Inferior parietal cortex (tissue), 1 donor: ENCODE measurements around the gene PMEPA1.
A peak's percentile ranks its signal among the peaks of the same experiment; 100 is the strongest.

Source experiments
- DNase-seq: peaks from one replicate; pipeline ENCODE4 v3.0.0-alpha.2; 2016; ENCODE audit errors: extremely low spot score

The PMEPA1 gene

GRCh38 chr20:57736738-57737347, 27.0 kb upstream of the PMEPA1 start:
- DNase-seq: no peak

- DNase-seq: no peak
Measured at GRCh38 chr20:57735831-57736737, 26.3 kb upstream of the PMEPA1 start.

DNA sequence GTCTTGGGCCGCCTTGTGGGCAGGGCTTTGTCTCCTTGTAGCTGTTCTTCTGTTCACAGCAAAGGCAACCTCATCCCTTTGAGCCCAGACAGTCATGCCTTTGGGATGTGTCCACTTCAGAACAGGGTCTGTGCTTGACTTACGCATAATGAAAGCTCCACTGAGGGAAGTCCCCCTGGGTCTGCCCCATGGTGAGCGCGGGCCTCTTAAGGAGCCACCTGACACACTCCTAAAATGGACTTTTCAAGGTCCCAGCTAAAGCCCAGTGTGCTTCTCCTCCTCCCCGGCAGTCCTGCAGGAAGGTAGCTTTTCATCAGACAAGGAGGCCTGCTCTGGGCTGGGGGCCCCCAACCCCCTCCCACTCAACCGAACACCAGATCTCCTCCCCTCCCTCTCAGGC, 24.9 kb upstream of the PMEPA1 start:
- DNase-seq: no peak

- DNase-seq: no peak
Measured at GRCh38 chr20:57732226-57732625, 22.4 kb upstream of the PMEPA1 start.

GRCh38 chr20:57728762-57729161, 18.9 kb upstream of the PMEPA1 start:
- DNase-seq: no peak

DNA sequence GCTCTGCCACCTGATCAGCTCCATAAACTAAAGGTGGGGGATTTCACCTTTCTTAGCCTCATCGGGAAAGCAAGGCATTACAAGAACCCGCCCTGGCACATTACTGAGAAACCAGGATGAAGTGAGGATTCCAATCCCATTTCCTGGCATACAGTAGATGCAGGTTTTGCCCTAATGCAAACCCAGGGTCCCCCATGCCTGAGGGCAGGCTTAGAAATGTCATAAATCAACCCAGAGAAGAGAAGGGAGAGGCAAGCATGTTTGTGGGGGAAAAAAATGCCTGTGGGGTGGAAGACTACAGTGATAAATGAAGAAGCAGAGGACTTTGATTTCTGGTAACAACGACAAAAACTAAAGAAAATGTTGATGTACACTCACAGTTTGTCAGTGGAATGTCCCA, 18.0 kb upstream of the PMEPA1 start:
- no peak for DNase-seq

DNA sequence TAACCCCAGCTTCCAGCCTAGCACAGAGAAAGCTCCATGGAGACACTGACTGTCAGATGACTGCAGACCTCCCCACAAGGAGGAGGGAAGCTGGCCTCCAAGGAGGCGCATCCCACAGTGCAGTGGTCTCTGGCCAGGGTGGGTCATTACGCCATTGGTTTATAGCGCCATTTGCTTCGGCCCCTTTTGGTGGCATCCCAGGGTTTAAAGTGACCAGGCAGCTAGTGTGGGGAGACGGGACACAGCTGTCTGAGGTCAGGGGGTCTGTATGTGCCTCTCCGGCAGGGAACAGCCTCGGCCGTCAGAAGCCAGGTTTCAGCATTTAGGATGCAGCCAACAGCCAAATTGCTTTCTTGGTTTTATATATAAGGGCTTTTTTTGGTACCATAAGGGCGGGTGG, 15.8 kb upstream of the PMEPA1 start:
- no peak for DNase-seq

- DNase-seq: no peak
Measured at GRCh38 chr20:57724610-57725405, 15.0 kb upstream of the PMEPA1 start.

- no peak for DNase-seq
Measured at GRCh38 chr20:57723816-57724215, 14.0 kb upstream of the PMEPA1 start.

DNA sequence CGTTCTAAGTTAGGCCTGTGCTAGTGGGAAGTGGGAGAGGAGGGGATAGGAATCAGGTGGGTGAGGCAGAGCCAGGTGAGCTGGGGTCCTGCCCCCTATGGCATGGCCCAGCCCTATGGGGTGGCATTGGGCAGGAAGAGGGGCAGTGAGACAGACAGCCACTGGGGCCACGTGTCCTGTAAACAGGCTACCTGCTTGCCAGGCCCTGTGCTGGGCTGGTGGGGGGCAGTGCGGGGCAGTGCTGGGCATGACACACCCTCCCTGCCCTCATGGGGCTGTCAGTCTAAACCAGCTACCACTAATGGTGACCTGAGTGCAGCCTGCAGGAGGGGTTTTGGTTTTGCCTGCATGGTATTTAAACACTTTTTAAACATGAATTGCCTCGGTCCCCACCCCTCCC, 10.1 kb upstream of the PMEPA1 start:
- DNase-seq: no peak

GRCh38 chr20:57718490-57719009, 8.7 kb upstream of the PMEPA1 start:
- peak; percentile 98 for DNase-seq

GRCh38 chr20:57717797-57718196, 8.0 kb upstream of the PMEPA1 start:
- DNase-seq: no peak

DNA sequence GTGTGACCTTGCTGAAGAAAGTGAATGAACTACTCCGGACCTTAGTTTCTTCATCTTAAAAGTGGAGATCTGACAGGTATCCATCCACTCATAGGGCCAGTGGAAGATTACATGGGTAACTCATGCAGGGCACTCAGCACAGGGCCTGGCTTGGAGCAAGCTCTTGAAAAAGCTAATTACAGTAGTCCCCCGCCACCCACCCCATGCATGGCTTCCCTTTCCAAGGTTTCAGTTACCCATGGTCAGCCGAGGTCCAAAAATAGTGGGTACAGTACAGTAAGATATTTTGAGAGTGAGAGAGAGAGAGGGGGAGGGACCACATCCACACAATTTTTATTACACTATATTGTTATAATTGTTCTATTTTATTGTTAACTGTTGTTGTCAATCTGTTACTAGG, 7.1 kb upstream of the PMEPA1 start:
- no peak for DNase-seq

- no peak for DNase-seq
Measured at GRCh38 chr20:57716202-57716601, 6.4 kb upstream of the PMEPA1 start.

GRCh38 chr20:57715268-57715904, 5.6 kb upstream of the PMEPA1 start:
- DNase-seq: no peak

- DNase-seq: no peak
Measured at GRCh38 chr20:57714409-57715267, 4.8 kb upstream of the PMEPA1 start.

GRCh38 chr20:57713951-57714350, 4.1 kb upstream of the PMEPA1 start:
- no peak for DNase-seq

GRCh38 chr20:57713505-57713903, 3.7 kb upstream of the PMEPA1 start:
- DNase-seq: no peak

DNA sequence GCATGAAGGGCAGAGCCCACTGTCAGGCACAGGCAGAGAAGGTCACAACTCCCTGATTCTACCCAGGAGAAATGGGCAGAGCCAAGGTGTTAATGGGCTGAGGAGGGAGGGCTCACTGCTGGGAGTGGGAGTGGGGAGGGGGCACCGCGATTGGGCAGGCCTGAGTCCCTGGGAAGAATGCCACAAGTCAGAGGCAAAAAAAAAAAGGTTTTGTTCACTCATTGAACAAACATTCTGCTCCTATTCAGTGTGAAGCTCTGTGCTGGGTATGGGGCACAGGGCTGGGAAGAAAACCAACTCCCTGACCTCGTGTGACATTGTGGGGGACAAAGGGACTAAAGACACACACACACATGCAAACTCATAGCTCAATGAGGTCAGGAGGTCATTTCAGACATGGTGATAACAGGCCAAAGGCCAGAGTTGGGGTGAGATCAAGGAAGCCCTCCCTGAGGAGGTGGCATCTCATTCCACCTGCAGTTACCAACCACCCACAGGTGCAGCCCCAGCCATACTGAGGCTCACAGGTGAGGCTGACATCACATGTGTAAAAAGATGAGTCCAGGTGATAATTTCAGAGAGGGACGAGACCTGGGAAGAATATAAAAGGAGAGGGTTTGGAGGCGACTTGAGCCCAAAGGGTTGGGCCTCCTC, 3.2 kb upstream of the PMEPA1 start:
- no peak for DNase-seq

DNA sequence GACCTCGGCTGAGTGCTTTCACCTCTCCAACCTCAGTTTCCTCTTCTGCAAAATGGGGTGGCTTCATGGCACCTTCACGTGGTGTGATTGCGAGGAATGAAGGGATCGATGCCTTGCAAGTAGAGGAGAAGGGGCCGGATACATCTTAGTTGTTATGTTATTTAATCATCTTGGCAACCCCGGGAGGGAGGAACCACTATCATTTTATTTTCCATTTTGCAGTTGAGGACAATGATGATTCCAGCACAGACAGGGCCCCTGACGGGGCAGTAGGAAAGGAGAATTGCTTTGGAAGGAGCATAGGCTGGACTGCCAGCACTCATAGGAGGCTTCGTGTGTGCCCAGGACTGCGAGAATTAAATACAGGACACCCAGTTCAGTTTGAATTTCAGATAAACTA, 2.5 kb upstream of the PMEPA1 start:
- no peak for DNase-seq
